H1 (cell line): ENCODE measurements around the gene OTUD5. TPM values are rescaled to one million over a fixed set of nuclear protein-coding genes. Genes with fewer than 3 reads are reported as not detected.

ENCODE experiments used
- ATF3 ChIP-seq: IDR thresholded peaks from 2 replicates; pipeline ENCODE4 v1.6.1; 2011; ENCODE audit warnings: low read depth, mild to moderate bottlenecking, low read length; ENCODE audit not compliant: insufficient read depth
- CTCF ChIP-seq, 3 experiments: IDR thresholded peaks; 1 replicate in 2 of 3; 2 replicates in 1 of 3; pipeline versions ENCODE4 v1.5.1 to v1.6.1; 2011; ENCODE audit warnings: low read length in 3 of 3, mild to moderate bottlenecking in 3 of 3, inconsistent platforms in 2 of 3, low read depth in 1 of 3, moderate library complexity in 1 of 3; ENCODE audit not compliant: insufficient read depth in 1 of 3; ENCODE audit errors: control extremely low read depth in 1 of 3
- JUND ChIP-seq: IDR thresholded peaks from 2 replicates; pipeline ENCODE4 v1.6.1; 2011; ENCODE audit warnings: mild to moderate bottlenecking, improper control_type of control experiment, low read length
- KDM1A ChIP-seq: fragments of 200-600, 300-600 bp; sonication (generic); IDR thresholded peaks from 2 replicates; pipeline ENCODE4 v1.7.1; 2016; ENCODE audit warnings: mild to moderate bottlenecking, low read length, borderline replicate concordance
- KDM4A ChIP-seq: IDR thresholded peaks from one replicate; pipeline ENCODE4 v1.7.1; 2012; ENCODE audit warnings: low read depth, mild to moderate bottlenecking, moderate library complexity, low read length, inconsistent platforms; ENCODE audit not compliant: severe bottlenecking
- KDM5A ChIP-seq: fragments of 200-600 bp; IDR thresholded peaks from 2 replicates; pipeline ENCODE4 v1.7.1; 2012; ENCODE audit warnings: mild to moderate bottlenecking, low read length, inconsistent platforms, mixed read lengths
- NANOG ChIP-seq: IDR thresholded peaks from 2 replicates; pipeline ENCODE4 v1.6.1; 2011; ENCODE audit warnings: low read length, low read depth, mild to moderate bottlenecking, inconsistent platforms; ENCODE audit not compliant: insufficient read depth, poor library complexity, severe bottlenecking
- NRF1 ChIP-seq: IDR thresholded peaks from 2 replicates; pipeline ENCODE4 v1.6.1; 2011; ENCODE audit warnings: mild to moderate bottlenecking, low read depth, low read length, improper control_type of control experiment
- RAD21 ChIP-seq, 2 experiments: IDR thresholded peaks in 1 of 2; conservative IDR thresholded peaks in 1 of 2; 2 replicates each; pipeline ENCODE4 v1.6.1; 2011; ENCODE audit warnings: low read depth in 2 of 2, low read length in 2 of 2, improper control_type of control experiment in 1 of 2, inconsistent platforms in 1 of 2, mild to moderate bottlenecking in 1 of 2, moderate library complexity in 1 of 2
- RNF2 ChIP-seq: fragments of 200-900, 300-1000 bp; sonication (generic); IDR thresholded peaks from 2 replicates; pipeline ENCODE4 v1.7.1; 2016; ENCODE audit warnings: borderline replicate concordance, low read depth, mild to moderate bottlenecking, antibody characterized with exemption, low read length; ENCODE audit not compliant: poor library complexity, severe bottlenecking; ENCODE audit errors: missing control alignments
- SIRT6 ChIP-seq: IDR thresholded peaks from one replicate; pipeline ENCODE4 v1.7.1; 2012; ENCODE audit warnings: low read length, inconsistent platforms
- SIX5 ChIP-seq: IDR thresholded peaks from 2 replicates; pipeline ENCODE4 v1.6.1; 2011; ENCODE audit warnings: mild to moderate bottlenecking, low read depth, low read length
- SRF ChIP-seq: IDR thresholded peaks from 2 replicates; pipeline ENCODE4 v1.6.1; 2011; ENCODE audit warnings: mild to moderate bottlenecking, low read depth, low read length, moderate library complexity
- TAF1 ChIP-seq: IDR thresholded peaks from 2 replicates; pipeline ENCODE4 v1.6.1; 2011; ENCODE audit warnings: mild to moderate bottlenecking, low read depth, low read length
- TAF7 ChIP-seq: optimal IDR thresholded peaks from 2 replicates; pipeline ENCODE3; 2011; ENCODE audit warnings: low read depth, mild to moderate bottlenecking, inconsistent platforms, low read length, moderate library complexity, borderline replicate concordance
- TEAD4 ChIP-seq: IDR thresholded peaks from 2 replicates; pipeline ENCODE4 v1.6.1; 2012; ENCODE audit warnings: low read depth, low read length, inconsistent platforms, mixed read lengths
- ZNF274 ChIP-seq: IDR thresholded peaks from 2 replicates; pipeline ENCODE4 v1.7.0; 2012; ENCODE audit warnings: low read length, borderline replicate concordance; ENCODE audit errors: extremely low read depth
- polyA plus RNA-seq, 7 experiments: library from polyadenylated mRNA; depleted of rRNA in 3 of 7; stranded (reverse) in 5 of 7; unstranded in 2 of 7; fragments of >200 nt in 5 of 7; fragments of 200-250 nt in 2 of 7; gene quantifications; 1 replicate in 5 of 7; 2 replicates in 1 of 7; 4 replicates in 1 of 7; pipeline versions ENCODE4 v1.2.1 to v1.2.3, GENCODE V29; 2011 to 2013; ENCODE audit warnings: missing spikeins in 2 of 7, mixed read lengths in 2 of 7
- total RNA-seq: library from RNA; stranded (reverse); fragmentation: NEBNext Ultra II Directional; extraction: Animal tissue kit (Norgen Biotek cat#: 25700); gene quantifications from 2 replicates; pipeline ENCODE4 v1.2.1, GENCODE V29; 2021

Gene OTUD5
- total and polyA plus RNA-seq, 2 of the 8 experiments (the other 6 are each of a cell fraction or from before 2014, with no cell fraction given): 46.3 to 53.5 TPM

GRCh38 chrX:48897157-48897624 lies 60.2 kb downstream of the OTUD5 start (continued):
- no peak for TF ChIP-seq SRF
- no peak for TF ChIP-seq RNF2
- no peak for TF ChIP-seq NRF1
- no peak for TF ChIP-seq ZNF274
- TF ChIP-seq NANOG: no peak
- no peak for TF ChIP-seq KDM4A
- peak; percentile 45; the same call in 1 of the 2 replicates for TF ChIP-seq TAF1
- TF ChIP-seq TEAD4: no peak
- TF ChIP-seq KDM1A: no peak
- no peak for TF ChIP-seq RAD21 (IDR thresholded peaks at IDR 0.05 in 1 of 2, conservative IDR thresholded peaks at IDR 0.05 in 1 of 2; ENCODE audit: low read depth in 2 of 2, low read length in 2 of 2)
- TF ChIP-seq SIX5: peak; percentile 25; the same call in 1 of the 2 replicates
- TF ChIP-seq JUND: peak; percentile 73
- TF ChIP-seq KDM5A: no peak
- TF ChIP-seq TAF7: no peak
- TF ChIP-seq SIRT6: no peak
- TF ChIP-seq ATF3: no peak
- no peak for TF ChIP-seq CTCF (IDR thresholded peaks at IDR 0.05; ENCODE audit: control extremely low read depth in 1 of 3, insufficient read depth in 1 of 3, low read depth in 1 of 3, low read length in 3 of 3)
